GM12801 (cell line): ENCODE data around the gene CCL28.

Source experiments
- CTCF ChIP-seq: IDR thresholded peaks from one replicate; pipeline ENCODE4 v1.5.1; 2011; ENCODE audit warnings: control low read depth; ENCODE audit not compliant: insufficient read length; ENCODE audit errors: extremely low read depth

The CCL28 gene

DNA sequence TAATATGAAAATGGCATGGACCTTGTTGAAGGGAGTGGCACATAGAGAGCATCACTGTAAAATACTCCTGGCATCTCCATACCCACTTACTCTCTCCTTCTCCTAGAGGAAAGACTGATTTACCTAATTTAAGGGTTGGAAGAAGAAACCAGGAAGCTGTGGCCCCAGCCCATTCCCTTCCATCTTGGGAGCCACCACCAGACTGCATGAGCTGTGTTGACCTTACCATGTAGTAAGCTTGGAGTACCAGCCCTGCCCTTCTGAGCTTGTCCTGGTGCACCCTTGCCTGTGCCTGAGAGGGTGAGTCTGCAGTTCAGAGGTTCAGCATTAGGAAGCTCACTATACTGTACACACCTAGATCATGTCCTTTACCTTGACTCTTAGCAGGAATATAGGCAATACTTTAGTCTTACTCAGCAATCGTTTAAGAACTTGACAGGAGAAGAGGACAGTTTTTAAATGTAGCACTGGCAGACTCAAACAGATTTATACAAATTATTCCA, 63.3 kb downstream of the CCL28 start:
- no peak for TF ChIP-seq CTCF

- TF ChIP-seq CTCF = no peak
These were observed 64.0 kb downstream of the CCL28 start for GRCh38 chr5:43348207-43348606.

DNA sequence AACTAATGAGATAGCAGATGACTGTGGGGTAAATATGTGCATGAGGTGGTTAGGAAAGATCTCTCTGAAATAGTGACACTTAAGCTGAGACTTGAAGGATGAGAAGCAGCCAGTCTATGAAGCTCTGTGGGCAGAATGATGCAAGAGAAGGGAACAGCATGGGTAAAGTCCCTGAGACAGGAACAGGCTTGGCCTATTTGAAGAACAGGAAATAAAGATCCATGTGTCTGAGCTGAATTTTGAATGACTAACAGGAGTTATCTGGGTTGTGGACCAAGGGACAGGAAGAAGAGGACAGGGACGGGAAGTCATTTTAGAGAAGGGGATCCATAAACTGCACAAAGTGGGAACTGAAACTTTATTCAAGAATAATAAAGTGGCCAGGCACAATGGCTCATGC, 73.3 kb downstream of the CCL28 start:
- no peak for TF ChIP-seq CTCF

GRCh38 chr5:43336159-43336558, 76.0 kb downstream of the CCL28 start:
- no peak for TF ChIP-seq CTCF

DNA sequence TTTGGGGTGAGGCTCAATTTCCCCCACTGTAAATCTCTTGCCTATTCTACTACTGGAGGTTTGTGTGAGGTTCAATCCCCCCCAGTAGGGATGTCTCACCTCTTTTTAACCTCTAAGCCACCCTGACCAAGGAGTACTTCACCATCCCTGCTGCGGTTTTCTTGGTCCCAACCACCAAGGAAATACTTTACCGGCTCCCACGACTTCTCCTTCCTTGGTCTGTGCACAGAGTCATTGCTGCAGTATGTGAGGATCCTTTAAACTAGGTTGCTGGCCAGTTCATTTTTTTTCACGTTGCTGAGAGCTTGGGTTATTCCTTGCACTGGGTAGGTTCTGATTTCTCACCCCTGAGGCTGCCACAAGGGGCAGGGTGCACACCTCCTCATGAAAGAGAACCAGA, 76.5 kb downstream of the CCL28 start:
- TF ChIP-seq CTCF = no peak

DNA sequence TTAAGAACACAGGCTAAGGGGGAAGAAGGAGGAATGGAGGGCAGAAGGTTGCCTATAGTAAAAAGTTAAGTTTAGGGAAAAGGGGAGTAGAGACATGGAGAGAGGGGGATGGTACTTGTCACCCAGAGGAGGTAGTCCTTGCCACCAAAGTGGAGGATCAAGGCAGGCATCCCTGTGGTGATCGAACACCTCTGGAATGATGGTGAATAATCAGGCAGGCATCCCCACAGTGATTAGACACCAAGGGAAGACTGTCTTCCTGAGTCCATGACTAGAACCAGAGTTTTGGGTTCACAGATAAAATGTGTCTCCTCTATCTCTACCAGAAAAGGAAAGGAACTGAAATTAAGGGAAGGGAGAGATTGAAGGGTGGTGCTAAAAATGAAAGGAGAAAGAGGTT, 79.8 kb downstream of the CCL28 start:
- TF ChIP-seq CTCF = no peak
